ENCODE measurements around the gene CHM. TPM values are rescaled to one million over a fixed set of nuclear protein-coding genes. Genes with fewer than 3 reads are reported as not detected.

The CHM gene
- total RNA-seq, 1 donor from 2014 or later = 43.7 TPM

GRCh38 chrX:85905851-85906250 lies 141.5 kb downstream of the CHM start:
- H3K36me3 Mint-ChIP-seq (ENCODE audit: insufficient read depth) = peaks cover 3% of the 10 kb centered on the region
- no peaks in the 10 kb centered on the region for H3K9me3 Mint-ChIP-seq (ENCODE audit: low read depth)
- H3K4me3 Mint-ChIP-seq (ENCODE audit: low read depth) = no peak overlapping the region
- H3K27ac Mint-ChIP-seq = no peak overlapping the region
- DNase-seq (ENCODE audit: low spot score, unreplicated experiment) = no peak
- TF ChIP-seq, protein P1, sequence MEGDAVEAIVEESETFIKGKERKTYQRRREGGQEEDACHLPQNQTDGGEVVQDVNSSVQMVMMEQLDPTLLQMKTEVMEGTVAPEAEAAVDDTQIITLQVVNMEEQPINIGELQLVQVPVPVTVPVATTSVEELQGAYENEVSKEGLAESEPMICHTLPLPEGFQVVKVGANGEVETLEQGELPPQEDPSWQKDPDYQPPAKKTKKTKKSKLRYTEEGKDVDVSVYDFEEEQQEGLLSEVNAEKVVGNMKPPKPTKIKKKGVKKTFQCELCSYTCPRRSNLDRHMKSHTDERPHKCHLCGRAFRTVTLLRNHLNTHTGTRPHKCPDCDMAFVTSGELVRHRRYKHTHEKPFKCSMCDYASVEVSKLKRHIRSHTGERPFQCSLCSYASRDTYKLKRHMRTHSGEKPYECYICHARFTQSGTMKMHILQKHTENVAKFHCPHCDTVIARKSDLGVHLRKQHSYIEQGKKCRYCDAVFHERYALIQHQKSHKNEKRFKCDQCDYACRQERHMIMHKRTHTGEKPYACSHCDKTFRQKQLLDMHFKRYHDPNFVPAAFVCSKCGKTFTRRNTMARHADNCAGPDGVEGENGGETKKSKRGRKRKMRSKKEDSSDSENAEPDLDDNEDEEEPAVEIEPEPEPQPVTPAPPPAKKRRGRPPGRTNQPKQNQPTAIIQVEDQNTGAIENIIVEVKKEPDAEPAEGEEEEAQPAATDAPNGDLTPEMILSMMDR (IDR thresholded peaks at IDR 0.05; ENCODE audit: unreplicated experiment) = no peak
- H3K27me3 Mint-ChIP-seq = no peaks in the 10 kb centered on the region
- peaks cover 12% of the 10 kb centered on the region for H3K4me1 Mint-ChIP-seq (ENCODE audit: low read depth)

- H3K4me1 Mint-ChIP-seq (ENCODE audit: low read depth) = peaks cover 12% of the 10 kb centered on the region
- H3K27me3 Mint-ChIP-seq = no peaks in the 10 kb centered on the region
- TF ChIP-seq, protein P1 (IDR thresholded peaks at IDR 0.05; ENCODE audit: unreplicated experiment) = no peak
- peaks cover 2% of the 10 kb centered on the region for H3K36me3 Mint-ChIP-seq (ENCODE audit: insufficient read depth)
- no peak overlapping the region for H3K27ac Mint-ChIP-seq
- DNase-seq (ENCODE audit: low spot score, unreplicated experiment) = no peak
- no peak overlapping the region for H3K4me3 Mint-ChIP-seq (ENCODE audit: low read depth)
- no peaks in the 10 kb centered on the region for H3K9me3 Mint-ChIP-seq (ENCODE audit: low read depth)
Observed at GRCh38 chrX:85903692-85904471, 143.5 kb downstream of the CHM start.

- no peaks in the 10 kb centered on the region for H3K27me3 Mint-ChIP-seq
- H3K27ac Mint-ChIP-seq = no peak overlapping the region
- TF ChIP-seq, protein P1 (IDR thresholded peaks at IDR 0.05; ENCODE audit: unreplicated experiment) = no peak
- DNase-seq (ENCODE audit: low spot score, unreplicated experiment) = no peak
- H3K9me3 Mint-ChIP-seq (ENCODE audit: low read depth) = no peaks in the 10 kb centered on the region
- H3K36me3 Mint-ChIP-seq (ENCODE audit: insufficient read depth) = peaks cover 16% of the 10 kb centered on the region
- H3K4me3 Mint-ChIP-seq (ENCODE audit: low read depth) = no peak overlapping the region
- no peaks in the 10 kb centered on the region for H3K4me1 Mint-ChIP-seq (ENCODE audit: low read depth)
Observed at GRCh38 chrX:85897362-85898126, 149.8 kb downstream of the CHM start.

DNA sequence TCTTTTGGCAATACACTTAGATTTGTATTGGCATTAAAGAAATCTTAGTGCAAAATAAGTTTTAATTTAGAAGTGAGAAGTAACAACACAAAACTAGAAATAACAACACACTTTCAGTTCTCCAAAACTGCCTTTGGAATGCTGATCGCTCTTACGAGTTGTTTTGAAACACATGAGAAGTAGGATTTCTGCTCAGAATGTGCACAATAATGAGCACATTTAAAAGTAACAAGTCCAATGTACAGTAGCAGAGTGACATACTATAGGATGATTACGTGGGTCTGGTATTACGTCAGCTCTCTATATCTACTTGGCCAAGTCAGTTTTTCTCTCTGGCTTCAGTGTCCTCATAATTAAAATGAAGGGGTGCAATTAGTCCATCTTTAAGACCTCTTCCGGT lies 164.8 kb downstream of the CHM start:
- Mint-ChIP-seq H3K27me3 (no peaks in the 10 kb centered on the region), H3K4me3 (ENCODE audit: low read depth) (no peak overlapping the region), H3K9me3 (ENCODE audit: low read depth) (peaks cover 6% of the 10 kb centered on the region), H3K4me1 (ENCODE audit: low read depth) (no peaks in the 10 kb centered on the region), H3K27ac (no peak overlapping the region), H3K36me3 (ENCODE audit: insufficient read depth) (peaks cover 10% of the 10 kb centered on the region)
- DNase-seq (ENCODE audit: low spot score, unreplicated experiment) = no peak
- TF ChIP-seq, protein P1 (IDR thresholded peaks at IDR 0.05; ENCODE audit: unreplicated experiment) = no peak

DNA sequence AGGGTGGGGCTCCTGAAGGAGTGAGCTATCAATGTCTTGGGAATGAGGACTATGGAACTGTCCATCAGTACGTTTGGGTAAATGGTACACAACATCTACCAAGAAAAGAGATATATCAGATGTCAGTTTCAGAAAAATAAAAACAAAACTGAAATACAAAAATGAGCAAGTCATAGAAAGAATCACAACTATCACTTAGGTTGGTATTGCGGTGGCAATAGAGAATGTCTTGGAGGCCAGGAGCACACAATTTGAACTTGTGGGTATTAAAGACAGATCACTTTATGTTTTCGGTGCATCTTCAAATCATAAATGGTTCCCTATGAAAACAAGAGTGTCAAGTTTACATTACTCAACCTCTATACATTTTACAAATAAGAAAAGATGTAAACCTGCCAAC lies 176.8 kb downstream of the CHM start:
- Mint-ChIP-seq H3K36me3 (ENCODE audit: insufficient read depth) (peaks cover 42% of the 10 kb centered on the region), H3K27me3 (no peaks in the 10 kb centered on the region), H3K4me3 (ENCODE audit: low read depth) (no peak overlapping the region), H3K9me3 (ENCODE audit: low read depth) (peaks cover 24% of the 10 kb centered on the region), H3K27ac (no peak overlapping the region), H3K4me1 (ENCODE audit: low read depth) (no peaks in the 10 kb centered on the region)
- DNase-seq (ENCODE audit: low spot score, unreplicated experiment) = no peak
- TF ChIP-seq, protein P1 (IDR thresholded peaks at IDR 0.05; ENCODE audit: unreplicated experiment) = no peak

All from progenitor cell of endocrine pancreas (in vitro differentiated cells).